HG03571 (cell line): Measurements from ENCODE around the gene CLCF1.
A peak's percentile ranks its signal among the peaks of the same experiment; 100 is the strongest.

Experiments
- ATAC-seq: cut with Tn5 transposase; IDR thresholded peaks from one replicate; pipeline ENCODE4 v1.9.1; 2021; ENCODE audit not compliant: unreplicated experiment

The CLCF1 gene

GRCh38 chr11:67372993-67373647, at the start of gene CLCF1:
CLCF1 (minus strand) TSS chr11:67373598; CDS start chr11:67373539, 59 bp downstream.
- ATAC-seq = no peak

- no peak for ATAC-seq
These were observed 49.5 kb upstream of the CLCF1 start for GRCh38 chr11:67422891-67423290.

- no peak for ATAC-seq
These were observed 48.1 kb upstream of the CLCF1 start for GRCh38 chr11:67421430-67422031.

- ATAC-seq = peak; percentile 69
These were observed 47.4 kb upstream of the CLCF1 start for GRCh38 chr11:67420646-67421429.

GRCh38 chr11:67420147-67420645, 46.8 kb upstream of the CLCF1 start:
- ATAC-seq = no peak

GRCh38 chr11:67419325-67420049, 46.1 kb upstream of the CLCF1 start:
- ATAC-seq = no peak

- no peak for ATAC-seq
These were observed 45.3 kb upstream of the CLCF1 start for GRCh38 chr11:67418476-67419281.

- ATAC-seq = no peak
These were observed 44.0 kb upstream of the CLCF1 start for GRCh38 chr11:67417425-67417824.

GRCh38 chr11:67416416-67417335, 43.3 kb upstream of the CLCF1 start:
- no peak for ATAC-seq

GRCh38 chr11:67415501-67416304, 42.3 kb upstream of the CLCF1 start, which contains the start of gene CARNS1:
CARNS1 (plus strand) TSS chr11:67415678; CDS start chr11:67416200, 522 bp downstream.
- ATAC-seq = no peak

- ATAC-seq = no peak
These were observed 40.0 kb upstream of the CLCF1 start for GRCh38 chr11:67413266-67413849.

- ATAC-seq = no peak
These were observed 39.2 kb upstream of the CLCF1 start for GRCh38 chr11:67412495-67413179.

GRCh38 chr11:67411785-67412152, 38.4 kb upstream of the CLCF1 start:
- no peak for ATAC-seq

- ATAC-seq = no peak
These were observed 37.8 kb upstream of the CLCF1 start for GRCh38 chr11:67410984-67411784.

GRCh38 chr11:67410369-67410831, 37.0 kb upstream of the CLCF1 start:
- ATAC-seq = no peak

GRCh38 chr11:67409781-67410368, 36.5 kb upstream of the CLCF1 start:
- ATAC-seq = no peak
